Tibial nerve (tissue), 3 donors: ENCODE results near the gene SMAD6.

ENCODE experiments used
- EP300 ChIP-seq, 2 donors: sonication (generic); formaldehyde crosslinking; IDR thresholded peaks; one replicate each; pipeline ENCODE4 v1.6.1; 2017; ENCODE audit warnings: antibody characterized with exemption in 2 of 2, mild to moderate bottlenecking in 1 of 2
- POLR2A ChIP-seq, 2 donors: fragments of 450-650 bp; IDR thresholded peaks; one replicate each; pipeline ENCODE4 v1.6.1; 2017; ENCODE audit warnings: antibody characterized with exemption in 2 of 2, mild to moderate bottlenecking in 2 of 2, moderate library complexity in 2 of 2

GRCh38 chr15:66702787-66703539 is 927 bp downstream of the SMAD6 start:
- no peak for TF ChIP-seq POLR2A (IDR thresholded peaks at IDR 0.05)
- no peak for TF ChIP-seq EP300 (IDR thresholded peaks at IDR 0.05)
